GM19397 (cell line): Measurements from ENCODE around the gene SAP30L.
A peak's percentile ranks its signal among the peaks of the same experiment; 100 is the strongest.

Source experiments
- ATAC-seq: cut with Tn5 transposase; IDR thresholded peaks from one replicate; pipeline ENCODE4 v1.9.1; 2021; ENCODE audit warnings: mild to moderate bottlenecking, moderate library complexity; ENCODE audit not compliant: unreplicated experiment

SAP30L gene

GRCh38 chr5:154419236-154419635 is 26.6 kb upstream of the SAP30L start:
- ATAC-seq: no peak

GRCh38 chr5:154421868-154422267 is 23.9 kb upstream of the SAP30L start:
- ATAC-seq: no peak

- no peak for ATAC-seq
These were observed 23.5 kb upstream of the SAP30L start for GRCh38 chr5:154422298-154422697.

GRCh38 chr5:154428208-154428607 is 17.6 kb upstream of the SAP30L start:
- no peak for ATAC-seq

GRCh38 chr5:154429341-154429740 is 16.5 kb upstream of the SAP30L start:
- ATAC-seq: no peak

GRCh38 chr5:154430466-154430865 is 15.3 kb upstream of the SAP30L start:
- no peak for ATAC-seq

- no peak for ATAC-seq
These were observed 14.7 kb upstream of the SAP30L start for GRCh38 chr5:154430961-154431630.

GRCh38 chr5:154435226-154435625 is 10.6 kb upstream of the SAP30L start:
- no peak for ATAC-seq

GRCh38 chr5:154437281-154437965 is 8.4 kb upstream of the SAP30L start:
- ATAC-seq: no peak

- ATAC-seq: no peak
These were observed 5.3 kb upstream of the SAP30L start for GRCh38 chr5:154440540-154440939.

- no peak for ATAC-seq
These were observed 3.0 kb upstream of the SAP30L start for GRCh38 chr5:154442801-154443200.

- ATAC-seq: no peak
These were observed 1.0 kb upstream of the SAP30L start for GRCh38 chr5:154444556-154445421.

- ATAC-seq: peak; percentile 16
These were observed 645 bp downstream of the SAP30L start for GRCh38 chr5:154446195-154447088.

GRCh38 chr5:154447089-154447725 is 1.4 kb downstream of the SAP30L start:
- no peak for ATAC-seq

- no peak for ATAC-seq
These were observed 4.0 kb downstream of the SAP30L start for GRCh38 chr5:154449786-154450185.

- ATAC-seq: no peak
These were observed 6.2 kb downstream of the SAP30L start for GRCh38 chr5:154451957-154452356.

- ATAC-seq: no peak
These were observed 9.8 kb downstream of the SAP30L start for GRCh38 chr5:154455585-154455984.

GRCh38 chr5:154456540-154456939 is 10.7 kb downstream of the SAP30L start:
- ATAC-seq: no peak

GRCh38 chr5:154459015-154459414 is 13.2 kb downstream of the SAP30L start:
- no peak for ATAC-seq

GRCh38 chr5:154460172-154460571 is 14.4 kb downstream of the SAP30L start:
- ATAC-seq: no peak
